H9 (cell line): ENCODE data around the gene NUBP1. TPM values are rescaled to one million over a fixed set of nuclear protein-coding genes. Genes with fewer than 3 reads are reported as not detected.

Source experiments
- DNase-seq: peaks from one replicate; pipeline ENCODE4 v3.0.0-alpha.2; 2017
- H2AFZ ChIP-seq: one replicate; pipeline ENCODE4 v1.6.1; 2013; ENCODE audit warnings: mild to moderate bottlenecking, low read length, control low read depth, moderate library complexity
- H2AK5ac ChIP-seq: 2 replicates; pipeline ENCODE4 v1.6.1; 2013; ENCODE audit warnings: low read length, control low read depth, mixed read lengths; ENCODE audit not compliant: insufficient read length
- H2BK120ac ChIP-seq: one replicate; pipeline ENCODE4 v1.6.1; 2013; ENCODE audit warnings: low read depth, mild to moderate bottlenecking, low read length, control low read depth, inconsistent platforms; ENCODE audit not compliant: poor library complexity, severe bottlenecking
- H2BK12ac ChIP-seq: 2 replicates; pipeline ENCODE4 v1.6.1; 2013; ENCODE audit warnings: low read length, control low read depth, mixed read lengths, low read depth; ENCODE audit not compliant: insufficient read length
- H2BK15ac ChIP-seq: 2 replicates; pipeline ENCODE4 v1.6.1; 2013; ENCODE audit warnings: low read depth, low read length, control low read depth
- H2BK20ac ChIP-seq: one replicate; pipeline ENCODE4 v1.6.1; 2013; ENCODE audit warnings: low read depth, mild to moderate bottlenecking, low read length, control low read depth, inconsistent platforms; ENCODE audit not compliant: poor library complexity, severe bottlenecking
- H2BK5ac ChIP-seq: 2 replicates; pipeline ENCODE4 v1.6.1; 2013; ENCODE audit warnings: low read length, control low read depth, mixed read lengths; ENCODE audit not compliant: insufficient read length
- H3K14ac ChIP-seq: 2 replicates; pipeline ENCODE4 v1.6.1; 2013; ENCODE audit warnings: low read length, control low read depth; ENCODE audit not compliant: insufficient read depth
- H3K18ac ChIP-seq: 2 replicates; pipeline ENCODE4 v1.6.1; 2013; ENCODE audit warnings: low read depth, mild to moderate bottlenecking, mixed read lengths, low read length, control low read depth; ENCODE audit not compliant: insufficient read length
- H3K23ac ChIP-seq: 2 replicates; pipeline ENCODE4 v1.6.1; 2013; ENCODE audit warnings: low read length, control low read depth, mixed read lengths, low read depth; ENCODE audit not compliant: insufficient read length
- H3K23me2 ChIP-seq: 2 replicates; pipeline ENCODE4 v1.6.1; 2013; ENCODE audit warnings: low read depth, mild to moderate bottlenecking, mixed read lengths, low read length, control low read depth; ENCODE audit not compliant: insufficient read length, poor library complexity, severe bottlenecking
- H3K27ac ChIP-seq: 2 replicates; pipeline ENCODE4 v1.5.1; 2013; ENCODE audit warnings: low read length, control low read depth, mixed read lengths, low read depth; ENCODE audit not compliant: insufficient read length
- H3K27me3 ChIP-seq: 2 replicates; pipeline ENCODE4 v1.6.1; 2013; ENCODE audit warnings: low read length, control low read depth, inconsistent platforms; ENCODE audit not compliant: insufficient read depth
- H3K4ac ChIP-seq: 2 replicates; pipeline ENCODE4 v1.6.1; 2013; ENCODE audit warnings: low read depth, mild to moderate bottlenecking, control low read depth, inconsistent platforms, low read length, moderate library complexity
- H3K4me1 ChIP-seq: 2 replicates; pipeline ENCODE4 v1.6.1; 2013; ENCODE audit warnings: low read length, control low read depth, inconsistent platforms; ENCODE audit not compliant: insufficient read depth
- H3K4me2 ChIP-seq: 2 replicates; pipeline ENCODE4 v1.6.1; 2013; ENCODE audit warnings: low read length, control low read depth, mixed read lengths; ENCODE audit not compliant: insufficient read length, insufficient read depth
- H3K56ac ChIP-seq: 2 replicates; pipeline ENCODE4 v1.6.1; 2013; ENCODE audit warnings: low read depth, mild to moderate bottlenecking, mixed read lengths, low read length, control low read depth; ENCODE audit not compliant: insufficient read length
- H3K79me1 ChIP-seq: 2 replicates; pipeline ENCODE4 v1.6.1; 2013; ENCODE audit warnings: low read depth, mild to moderate bottlenecking, moderate library complexity, low read length, control low read depth, inconsistent platforms; ENCODE audit not compliant: insufficient read depth, poor library complexity, severe bottlenecking
- H3K79me2 ChIP-seq: 2 replicates; pipeline ENCODE4 v1.6.1; 2013; ENCODE audit warnings: low read length, control low read depth, inconsistent platforms; ENCODE audit not compliant: insufficient read depth
- H3K9ac ChIP-seq: 2 replicates; pipeline ENCODE4 v1.6.1; 2013; ENCODE audit warnings: low read length, control low read depth, mixed read lengths; ENCODE audit not compliant: insufficient read length; ENCODE audit errors: extremely low read depth
- H3K9me3 ChIP-seq: one replicate; pipeline ENCODE4 v1.6.1; 2013; ENCODE audit warnings: low read depth, low read length, inconsistent platforms; ENCODE audit not compliant: control insufficient read depth
- H3T11ph ChIP-seq: one replicate; pipeline ENCODE4 v1.6.1; 2013; ENCODE audit warnings: mild to moderate bottlenecking, low read length, control low read depth, inconsistent platforms
- H4K20me1 ChIP-seq: one replicate; pipeline ENCODE4 v1.6.1; 2013; ENCODE audit not compliant: control insufficient read depth, insufficient read length, insufficient read depth
- H4K5ac ChIP-seq: 2 replicates; pipeline ENCODE4 v1.6.1; 2013; ENCODE audit warnings: low read depth, mild to moderate bottlenecking, mixed read lengths, low read length, control low read depth; ENCODE audit not compliant: insufficient read length
- H4K8ac ChIP-seq: replicated peaks from 2 replicates; pipeline ENCODE4 v1.6.1; 2013; ENCODE audit warnings: low read length, control low read depth, mixed read lengths, low read depth; ENCODE audit not compliant: insufficient read length
- H4K91ac ChIP-seq: 2 replicates; pipeline ENCODE4 v1.6.1; 2013; ENCODE audit warnings: low read depth, mild to moderate bottlenecking, moderate library complexity, mixed read lengths, low read length, control low read depth; ENCODE audit not compliant: insufficient read length
- H3K27ac Mint-ChIP-seq, 3 experiments: 2 replicates in 2 of 3; 3 replicates in 1 of 3; pipeline ENCODE4 v1.8.0; 2020 to 2021; ENCODE audit warnings: mixed read lengths in 3 of 3, mild to moderate bottlenecking in 1 of 3, moderate library complexity in 1 of 3
- H3K27me3 Mint-ChIP-seq: 2 replicates; pipeline ENCODE4 v1.8.0; 2021; ENCODE audit warnings: low read depth, mild to moderate bottlenecking, moderate library complexity, mixed read lengths
- H3K36me3 Mint-ChIP-seq, 3 experiments: 2 replicates in 2 of 3; 3 replicates in 1 of 3; pipeline ENCODE4 v1.8.0; 2020 to 2021; ENCODE audit warnings: low read depth in 3 of 3, mixed read lengths in 3 of 3; ENCODE audit not compliant: insufficient read depth in 1 of 3
- H3K4me1 Mint-ChIP-seq, 2 experiments: 2 replicates each; pipeline ENCODE4 v1.8.0; 2020; ENCODE audit warnings: mixed read lengths in 2 of 2
- H3K4me3 Mint-ChIP-seq, 2 experiments: 2 replicates in 1 of 2; 3 replicates in 1 of 2; pipeline ENCODE4 v1.8.0; 2020 to 2021; ENCODE audit warnings: mild to moderate bottlenecking in 2 of 2, mixed read lengths in 2 of 2, moderate library complexity in 1 of 2
- H3K9me3 Mint-ChIP-seq, 2 experiments: 2 replicates in 1 of 2; 3 replicates in 1 of 2; pipeline ENCODE4 v1.8.0; 2020; ENCODE audit warnings: mild to moderate bottlenecking in 2 of 2, mixed read lengths in 2 of 2, moderate library complexity in 1 of 2
- CTCF ChIP-seq: fragments of 200-600 bp; sonication (generic); conservative IDR thresholded peaks from 3 replicates; pipeline ENCODE4 v1.8.0; 2021; ENCODE audit warnings: antibody characterized with exemption, mild to moderate bottlenecking
- WGBS: extraction: QIAGEN DNeasy Blood & Tissue Kit; methylation state at CpG from one replicate; pipeline ENCODE4 v1.1.7; 2013; ENCODE audit warnings: missing lambda C conversion rate, low lambda C conversion rate, mixed read lengths; ENCODE audit not compliant: insufficient read length; ENCODE audit errors: extremely low coverage; 5-methylcytosine and 5-hydroxymethylcytosine counted together
- total RNA-seq: library from RNA; stranded (reverse); gene quantifications from 2 replicates; pipeline ENCODE4 v1.2.1, GENCODE V29; 2021

NUBP1 gene
- total RNA-seq, 1 experiment from 2014 or later = 36.5 TPM

- Histone ChIP-seq H3K4ac (no peak overlapping the region), H3K9me3 (no peaks in the 10 kb centered on the region), H3K56ac (no peak overlapping the region), H2AFZ (no peak overlapping the region), H2AK5ac (no peak overlapping the region), H2BK15ac (no peak overlapping the region), H3K23ac (no peak overlapping the region), H3K27ac (no peak overlapping the region), H3K4me1 (no peaks in the 10 kb centered on the region), H3T11ph (no peak overlapping the region), H4K91ac (no peak overlapping the region), H4K5ac (no peak overlapping the region), H2BK5ac (no peak overlapping the region), H4K20me1 (no peaks in the 10 kb centered on the region), H4K8ac (no peak overlapping the region), H2BK12ac (no peak overlapping the region), H3K79me2 (no peaks in the 10 kb centered on the region), H3K4me2 (no peak overlapping the region), H3K27me3 (no peaks in the 10 kb centered on the region), H3K23me2 (no peaks in the 10 kb centered on the region), H2BK20ac (no peak overlapping the region), H3K79me1 (no peaks in the 10 kb centered on the region), H3K14ac (no peak overlapping the region), H2BK120ac (no peak overlapping the region), H3K18ac (no peak overlapping the region), H3K9ac (no peak overlapping the region)
- peaks cover 0 to 4% (median 3%) of the 10 kb centered on the region in 3 experiments; a peak in 3 of 7 replicates for H3K36me3 Mint-ChIP-seq
- H3K4me3 Mint-ChIP-seq = no peak overlapping the region
- H3K4me1 Mint-ChIP-seq = peaks cover 0 to 4% of the 10 kb centered on the region in 2 experiments; a peak in 3 of 4 replicates
- no peaks in the 10 kb centered on the region for H3K27me3 Mint-ChIP-seq
- H3K9me3 Mint-ChIP-seq = peaks cover 1 to 2% of the 10 kb centered on the region in 2 experiments; a peak in 3 of 5 replicates
- no peak overlapping the region for H3K27ac Mint-ChIP-seq
- TF ChIP-seq CTCF = no peak
- WGBS = no CpG with 5 or more reads among the region's 16 CpGs
- no peak for DNase-seq
These were observed 15.4 kb upstream of the NUBP1 start for GRCh38 chr16:10728003-10728887.
